HepG2 (cell line): ENCODE results near the gene FCGBP. TPM values are rescaled to one million over a fixed set of nuclear protein-coding genes. Genes with fewer than 3 reads are reported as not detected.

Experiments
- CBX5 ChIP-seq: sonication (generic); formaldehyde crosslinking; IDR thresholded peaks from 2 replicates; pipeline ENCODE4 v1.4.0; 2020; ENCODE audit warnings: missing genetic modification reagents, borderline replicate concordance
- CHCHD3 ChIP-seq: sonication (generic); formaldehyde crosslinking; IDR thresholded peaks from 2 replicates; pipeline ENCODE4 v1.8.0; 2022; ENCODE audit warnings: mild to moderate bottlenecking, missing genetic modification reagents, moderate library complexity
- CREB1 ChIP-seq, 2 experiments: fragments of 450-650 bp in 1 of 2; IDR thresholded peaks; 2 replicates each; pipeline ENCODE4 v1.6.1; 2016 to 2017; ENCODE audit warnings: control low read depth in 1 of 2, mild to moderate bottlenecking in 1 of 2, missing compliant biosample characterization in 1 of 2, missing genetic modification characterization in 1 of 2
- DNMT1 ChIP-seq: sonication (generic); formaldehyde crosslinking; IDR thresholded peaks from 2 replicates; pipeline ENCODE4 v1.5.1; 2020; ENCODE audit warnings: mild to moderate bottlenecking, missing genetic modification reagents
- DNMT3B ChIP-seq: conservative IDR thresholded peaks from 2 replicates; pipeline ENCODE4 v1.6.1; 2016; ENCODE audit warnings: missing biosample characterization, control low read depth
- GATAD2A ChIP-seq: IDR thresholded peaks from 2 replicates; pipeline ENCODE4 v1.6.1; 2016
- HMGA1 ChIP-seq: sonication (generic); formaldehyde crosslinking; conservative IDR thresholded peaks from 2 replicates; pipeline ENCODE4 v1.4.0; 2020; ENCODE audit warnings: missing genetic modification reagents
- HNRNPH1 ChIP-seq: fragments of 200-400 bp; formaldehyde crosslinking; optimal IDR thresholded peaks from 2 replicates; pipeline ENCODE3; 2017; ENCODE audit warnings: mild to moderate bottlenecking, low read depth, low read length
- HOXD1 ChIP-seq: sonication (generic); formaldehyde crosslinking; IDR thresholded peaks from 2 replicates; pipeline ENCODE4 v1.5.0; 2020; ENCODE audit warnings: missing genetic modification reagents
- MEIS1 ChIP-seq: sonication (generic); formaldehyde crosslinking; IDR thresholded peaks from 2 replicates; pipeline ENCODE4 v1.9.0; 2021; ENCODE audit warnings: mild to moderate bottlenecking, missing genetic modification reagents, moderate library complexity, borderline replicate concordance
- ONECUT2 ChIP-seq: sonication (generic); formaldehyde crosslinking; IDR thresholded peaks from 2 replicates; pipeline ENCODE4 v1.4.0; 2020; ENCODE audit warnings: missing genetic modification reagents
- PAF1 ChIP-seq: IDR thresholded peaks from 2 replicates; pipeline ENCODE4 v1.6.1; 2016; ENCODE audit warnings: missing genetic modification reagents, missing compliant biosample characterization
- RNF2 ChIP-seq: fragments of 450-650 bp; conservative IDR thresholded peaks from 2 replicates; pipeline ENCODE4 v1.6.1; 2016; ENCODE audit warnings: low read depth
- ZBTB21 ChIP-seq: sonication (generic); formaldehyde crosslinking; IDR thresholded peaks from 2 replicates; pipeline ENCODE4 v1.4.0; 2020; ENCODE audit warnings: missing genetic modification reagents
- ZNF205 ChIP-seq: IDR thresholded peaks from 2 replicates; pipeline ENCODE4 v1.6.1; 2018; ENCODE audit warnings: missing biosample characterization, missing genetic modification reagents
- ZNF30 ChIP-seq: sonication (generic); formaldehyde crosslinking; IDR thresholded peaks from 2 replicates; pipeline ENCODE4 v1.5.0; 2020; ENCODE audit warnings: mild to moderate bottlenecking, missing genetic modification reagents
- ZNF329 ChIP-seq: sonication (generic); formaldehyde crosslinking; IDR thresholded peaks from 2 replicates; pipeline ENCODE4 v1.9.0; 2021; ENCODE audit warnings: low read depth, mild to moderate bottlenecking, missing genetic modification reagents
- ZNF547 ChIP-seq: sonication (generic); formaldehyde crosslinking; IDR thresholded peaks from 2 replicates; pipeline ENCODE4 v1.5.1; 2020; ENCODE audit warnings: mild to moderate bottlenecking, missing genetic modification reagents
- ZNF7 ChIP-seq: IDR thresholded peaks from 2 replicates; pipeline ENCODE4 v1.6.1; 2016; ENCODE audit warnings: missing biosample characterization, missing genetic modification reagents
- polyA plus RNA-seq, 8 experiments: library from polyadenylated mRNA; depleted of rRNA in 3 of 8; stranded (reverse) in 7 of 8; unstranded in 1 of 8; fragments of >200 nt; fragmentation: Illumina TruSeq in 4 of 8; extraction: Trizol in 4 of 8; gene quantifications; 2 replicates each; pipeline versions ENCODE4 v1.2.1 to v1.2.3, GENCODE V29; 2011 to 2016; ENCODE audit warnings: low read depth in 4 of 8, missing spikeins in 1 of 8, mixed read lengths in 1 of 8; ENCODE audit not compliant: insufficient read depth in 1 of 8
- total RNA-seq, 5 experiments: library from RNA; depleted of rRNA; stranded (reverse); fragments of >200 nt; fragmentation: Illumina TruSeq; extraction: Trizol; gene quantifications; 2 replicates each; pipeline ENCODE4 v1.2.3, GENCODE V29; 2016; ENCODE audit warnings: low read depth in 1 of 5
- TF ChIP-seq, protein P1 (sequence below): IDR thresholded peaks from 2 replicates; pipeline ENCODE4 v1.6.1; 2018; ENCODE audit warnings: missing genetic modification reagents
- TF ChIP-seq, protein P2 (sequence below), 2 experiments: fragments of 450-650 bp in 1 of 2; sonication (generic) in 1 of 2; formaldehyde crosslinking; IDR thresholded peaks; 2 replicates each; pipeline versions ENCODE4 v1.5.0 to v1.8.0; 2020 to 2022; ENCODE audit warnings: mild to moderate bottlenecking in 1 of 2, missing genetic modification reagents in 1 of 2
- TF ChIP-seq, protein P3 (sequence below): sonication (generic); formaldehyde crosslinking; IDR thresholded peaks from 2 replicates; pipeline ENCODE4 v1.4.0; 2020; ENCODE audit warnings: missing genetic modification reagents
- TF ChIP-seq, protein P4 (sequence below): IDR thresholded peaks from 2 replicates; pipeline ENCODE4 v1.6.1; 2018; ENCODE audit warnings: missing genetic modification reagents, mild to moderate bottlenecking, missing compliant biosample characterization

The FCGBP gene
- total and polyA plus RNA-seq, 2 of the 13 experiments (the other 11 are each of a cell fraction or from before 2014, with no cell fraction given) = 1.3 to 7.0 TPM

DNA sequence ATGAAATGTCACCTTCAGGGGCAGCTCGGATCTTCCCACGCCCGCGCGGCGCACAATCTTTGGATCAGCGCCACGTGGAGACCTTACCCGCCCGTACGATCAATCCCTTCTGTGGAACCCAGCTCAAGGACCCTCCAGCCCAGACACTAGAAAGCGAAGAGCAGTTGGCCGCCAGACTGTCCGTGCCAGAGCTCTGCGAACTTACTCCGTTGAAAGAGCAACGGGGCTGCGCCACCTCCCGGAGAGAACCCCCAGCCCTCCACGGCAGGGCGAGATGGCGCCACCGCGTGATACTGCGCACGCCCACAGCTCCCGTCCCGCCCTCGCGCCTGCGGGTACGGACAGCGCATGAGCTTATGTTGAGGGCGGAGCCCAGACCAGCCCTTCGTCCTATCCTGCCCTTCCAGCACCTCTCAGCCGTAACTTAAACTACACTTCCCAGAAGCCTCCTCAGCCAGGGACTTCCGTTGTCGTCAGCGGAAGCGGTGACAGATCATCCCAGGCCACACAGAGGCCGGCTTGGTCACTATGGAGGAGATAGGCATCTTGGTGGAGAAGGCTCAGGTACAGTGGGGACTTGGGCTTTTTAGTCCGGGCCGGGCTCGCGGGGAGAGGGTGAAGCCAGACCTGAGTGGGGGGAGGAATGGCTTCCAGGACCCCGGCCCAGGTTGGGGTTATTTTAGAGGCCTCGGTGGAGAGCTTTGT lies 36.4 kb upstream of the FCGBP start, which contains the start of gene PSMC4 (continued):
- TF ChIP-seq MEIS1 (CRISPR knock-in tag) = no peak; the same call in 1 of the 2 replicates
- TF ChIP-seq CBX5 = peak; percentile 92; the same call in 1 of the 2 replicates
- TF ChIP-seq ZBTB21 = peak; percentile 76; the same call in 1 of the 2 replicates
- TF ChIP-seq HNRNPH1 = no peak
- no peak for TF ChIP-seq DNMT3B (CRISPR knock-in tag)
- peak; percentile 30; the same call in 1 of the 2 replicates for TF ChIP-seq ZNF547 (CRISPR knock-in tag)
- TF ChIP-seq, protein P1, sequence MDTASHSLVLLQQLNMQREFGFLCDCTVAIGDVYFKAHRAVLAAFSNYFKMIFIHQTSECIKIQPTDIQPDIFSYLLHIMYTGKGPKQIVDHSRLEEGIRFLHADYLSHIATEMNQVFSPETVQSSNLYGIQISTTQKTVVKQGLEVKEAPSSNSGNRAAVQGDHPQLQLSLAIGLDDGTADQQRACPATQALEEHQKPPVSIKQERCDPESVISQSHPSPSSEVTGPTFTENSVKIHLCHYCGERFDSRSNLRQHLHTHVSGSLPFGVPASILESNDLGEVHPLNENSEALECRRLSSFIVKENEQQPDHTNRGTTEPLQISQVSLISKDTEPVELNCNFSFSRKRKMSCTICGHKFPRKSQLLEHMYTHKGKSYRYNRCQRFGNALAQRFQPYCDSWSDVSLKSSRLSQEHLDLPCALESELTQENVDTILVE (CRISPR knock-in tag) = peak; percentile 94
- TF ChIP-seq CHCHD3 = 0 out of 2 replicates have a peak, but pooled peaks have one; percentile 82
- peak; percentile 79 for TF ChIP-seq GATAD2A (CRISPR knock-in tag)
- no peak for TF ChIP-seq DNMT1
- TF ChIP-seq, protein P2, sequence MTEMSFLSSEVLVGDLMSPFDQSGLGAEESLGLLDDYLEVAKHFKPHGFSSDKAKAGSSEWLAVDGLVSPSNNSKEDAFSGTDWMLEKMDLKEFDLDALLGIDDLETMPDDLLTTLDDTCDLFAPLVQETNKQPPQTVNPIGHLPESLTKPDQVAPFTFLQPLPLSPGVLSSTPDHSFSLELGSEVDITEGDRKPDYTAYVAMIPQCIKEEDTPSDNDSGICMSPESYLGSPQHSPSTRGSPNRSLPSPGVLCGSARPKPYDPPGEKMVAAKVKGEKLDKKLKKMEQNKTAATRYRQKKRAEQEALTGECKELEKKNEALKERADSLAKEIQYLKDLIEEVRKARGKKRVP (CRISPR knock-in tag; IDR thresholded peaks at IDR 0.05) = no peak
- 0 out of 2 replicates have a peak, but pooled peaks have one; percentile 46 for TF ChIP-seq HOXD1 (CRISPR knock-in tag)
- TF ChIP-seq, protein P3, sequence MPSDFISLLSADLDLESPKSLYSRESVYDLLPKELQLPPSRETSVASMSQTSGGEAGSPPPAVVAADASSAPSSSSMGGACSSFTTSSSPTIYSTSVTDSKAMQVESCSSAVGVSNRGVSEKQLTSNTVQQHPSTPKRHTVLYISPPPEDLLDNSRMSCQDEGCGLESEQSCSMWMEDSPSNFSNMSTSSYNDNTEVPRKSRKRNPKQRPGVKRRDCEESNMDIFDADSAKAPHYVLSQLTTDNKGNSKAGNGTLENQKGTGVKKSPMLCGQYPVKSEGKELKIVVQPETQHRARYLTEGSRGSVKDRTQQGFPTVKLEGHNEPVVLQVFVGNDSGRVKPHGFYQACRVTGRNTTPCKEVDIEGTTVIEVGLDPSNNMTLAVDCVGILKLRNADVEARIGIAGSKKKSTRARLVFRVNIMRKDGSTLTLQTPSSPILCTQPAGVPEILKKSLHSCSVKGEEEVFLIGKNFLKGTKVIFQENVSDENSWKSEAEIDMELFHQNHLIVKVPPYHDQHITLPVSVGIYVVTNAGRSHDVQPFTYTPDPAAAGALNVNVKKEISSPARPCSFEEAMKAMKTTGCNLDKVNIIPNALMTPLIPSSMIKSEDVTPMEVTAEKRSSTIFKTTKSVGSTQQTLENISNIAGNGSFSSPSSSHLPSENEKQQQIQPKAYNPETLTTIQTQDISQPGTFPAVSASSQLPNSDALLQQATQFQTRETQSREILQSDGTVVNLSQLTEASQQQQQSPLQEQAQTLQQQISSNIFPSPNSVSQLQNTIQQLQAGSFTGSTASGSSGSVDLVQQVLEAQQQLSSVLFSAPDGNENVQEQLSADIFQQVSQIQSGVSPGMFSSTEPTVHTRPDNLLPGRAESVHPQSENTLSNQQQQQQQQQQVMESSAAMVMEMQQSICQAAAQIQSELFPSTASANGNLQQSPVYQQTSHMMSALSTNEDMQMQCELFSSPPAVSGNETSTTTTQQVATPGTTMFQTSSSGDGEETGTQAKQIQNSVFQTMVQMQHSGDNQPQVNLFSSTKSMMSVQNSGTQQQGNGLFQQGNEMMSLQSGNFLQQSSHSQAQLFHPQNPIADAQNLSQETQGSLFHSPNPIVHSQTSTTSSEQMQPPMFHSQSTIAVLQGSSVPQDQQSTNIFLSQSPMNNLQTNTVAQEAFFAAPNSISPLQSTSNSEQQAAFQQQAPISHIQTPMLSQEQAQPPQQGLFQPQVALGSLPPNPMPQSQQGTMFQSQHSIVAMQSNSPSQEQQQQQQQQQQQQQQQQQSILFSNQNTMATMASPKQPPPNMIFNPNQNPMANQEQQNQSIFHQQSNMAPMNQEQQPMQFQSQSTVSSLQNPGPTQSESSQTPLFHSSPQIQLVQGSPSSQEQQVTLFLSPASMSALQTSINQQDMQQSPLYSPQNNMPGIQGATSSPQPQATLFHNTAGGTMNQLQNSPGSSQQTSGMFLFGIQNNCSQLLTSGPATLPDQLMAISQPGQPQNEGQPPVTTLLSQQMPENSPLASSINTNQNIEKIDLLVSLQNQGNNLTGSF (CRISPR knock-in tag) = 0 out of 2 replicates have a peak, but pooled peaks have one; percentile 35
- TF ChIP-seq ZNF7 (CRISPR knock-in tag) = no peak
- TF ChIP-seq ZNF329 = 0 out of 2 replicates have a peak, but pooled peaks have one; percentile 41
- no peak for TF ChIP-seq ZNF30 (CRISPR knock-in tag)
- TF ChIP-seq RNF2 = no peak; the same call in 1 of the 2 replicates
- no peak for TF ChIP-seq HMGA1
- peak; percentile 92 for TF ChIP-seq CREB1 (IDR thresholded peaks at IDR 0.05)
- TF ChIP-seq CREB1 (CRISPR knock-in tag; IDR thresholded peaks at IDR 0.05) = peak; percentile 99
- TF ChIP-seq ONECUT2 (CRISPR knock-in tag) = no peak
- peak; percentile 77; the same call in 1 of the 2 replicates for TF ChIP-seq ZNF205 (CRISPR knock-in tag)
- TF ChIP-seq, protein P4, sequence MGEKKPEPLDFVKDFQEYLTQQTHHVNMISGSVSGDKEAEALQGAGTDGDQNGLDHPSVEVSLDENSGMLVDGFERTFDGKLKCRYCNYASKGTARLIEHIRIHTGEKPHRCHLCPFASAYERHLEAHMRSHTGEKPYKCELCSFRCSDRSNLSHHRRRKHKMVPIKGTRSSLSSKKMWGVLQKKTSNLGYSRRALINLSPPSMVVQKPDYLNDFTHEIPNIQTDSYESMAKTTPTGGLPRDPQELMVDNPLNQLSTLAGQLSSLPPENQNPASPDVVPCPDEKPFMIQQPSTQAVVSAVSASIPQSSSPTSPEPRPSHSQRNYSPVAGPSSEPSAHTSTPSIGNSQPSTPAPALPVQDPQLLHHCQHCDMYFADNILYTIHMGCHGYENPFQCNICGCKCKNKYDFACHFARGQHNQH = no peak
- TF ChIP-seq PAF1 = no peak
